GM21447 (cell line): ENCODE measurements around the gene B3GNT4.
"Not testable (repeated sequence)": the region's sequence is repeated elsewhere in the genome, so short reads cannot be mapped to it uniquely, and the experiment has no call there.

Experiments
- ATAC-seq: cut with Tn5 transposase; IDR thresholded peaks from one replicate; pipeline ENCODE4 v1.9.1; 2021; ENCODE audit not compliant: unreplicated experiment

Gene B3GNT4

DNA sequence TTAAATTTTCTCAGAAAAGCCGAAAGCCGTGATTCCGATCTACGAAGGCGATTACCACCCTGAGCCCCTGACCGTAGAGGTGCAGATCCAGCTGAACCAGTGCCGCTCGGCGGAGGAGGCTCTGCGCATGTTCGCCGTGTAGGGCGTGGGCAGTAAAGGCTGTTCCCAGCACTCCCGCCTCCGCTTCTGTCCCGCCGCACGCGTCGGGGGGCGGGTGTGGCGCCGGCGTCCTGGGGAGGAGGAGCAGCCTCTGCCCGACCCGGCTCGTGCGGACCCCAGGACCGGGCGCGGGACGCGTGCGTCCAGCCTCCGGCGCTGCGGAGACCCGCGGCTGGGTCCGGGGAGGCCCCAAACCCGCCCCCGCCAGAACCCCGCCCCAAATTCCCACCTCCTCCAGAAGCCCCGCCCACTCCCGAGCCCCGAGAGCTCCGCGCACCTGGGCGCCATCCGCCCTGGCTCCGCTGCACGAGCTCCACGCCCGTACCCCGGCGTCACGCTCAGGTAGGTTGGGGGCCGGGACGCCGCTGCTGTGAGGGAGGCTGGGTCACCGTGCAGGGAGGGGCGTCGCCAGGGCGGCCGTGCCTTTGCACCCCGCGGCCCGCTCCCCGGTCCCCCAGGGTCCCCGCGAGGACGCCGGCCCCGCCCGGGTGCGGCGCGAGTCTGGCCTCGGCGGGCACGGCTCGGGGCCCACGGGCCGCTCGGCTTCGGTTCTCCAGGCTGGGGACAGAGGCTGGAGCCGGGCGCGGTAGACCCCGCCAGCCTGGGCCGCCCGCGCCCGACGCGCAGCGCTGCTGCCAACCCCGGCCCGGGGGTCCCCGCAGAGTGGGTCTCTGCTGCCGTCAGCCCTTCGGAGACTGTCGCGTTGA is at the start of gene B3GNT4:
B3GNT4 (plus strand) TSS at position 409 of the 866 bp plus-strand sequence. CDS start 910 bp downstream, outside the sequence.
- ATAC-seq = peak; percentile 48

DNA sequence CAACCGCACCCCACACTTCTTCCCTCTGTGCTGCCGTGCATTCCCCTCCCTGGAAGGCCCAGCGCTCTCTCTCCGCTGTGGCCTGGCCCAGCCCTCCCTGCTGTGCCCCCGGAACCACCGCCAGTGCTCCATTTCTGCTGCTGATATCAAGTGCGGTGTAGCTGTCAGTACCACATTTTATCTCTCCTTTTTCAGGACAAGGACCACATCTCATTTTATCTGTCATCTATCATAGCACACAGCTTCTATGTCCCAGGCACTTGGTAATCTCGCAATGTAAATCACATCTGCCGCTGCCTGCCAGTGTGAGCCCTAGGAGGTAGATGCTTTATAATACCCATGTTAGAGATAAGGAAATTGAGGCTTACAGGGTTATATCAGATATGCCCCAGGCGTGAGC is 47.8 kb upstream of the B3GNT4 start:
- ATAC-seq = no peak

DNA sequence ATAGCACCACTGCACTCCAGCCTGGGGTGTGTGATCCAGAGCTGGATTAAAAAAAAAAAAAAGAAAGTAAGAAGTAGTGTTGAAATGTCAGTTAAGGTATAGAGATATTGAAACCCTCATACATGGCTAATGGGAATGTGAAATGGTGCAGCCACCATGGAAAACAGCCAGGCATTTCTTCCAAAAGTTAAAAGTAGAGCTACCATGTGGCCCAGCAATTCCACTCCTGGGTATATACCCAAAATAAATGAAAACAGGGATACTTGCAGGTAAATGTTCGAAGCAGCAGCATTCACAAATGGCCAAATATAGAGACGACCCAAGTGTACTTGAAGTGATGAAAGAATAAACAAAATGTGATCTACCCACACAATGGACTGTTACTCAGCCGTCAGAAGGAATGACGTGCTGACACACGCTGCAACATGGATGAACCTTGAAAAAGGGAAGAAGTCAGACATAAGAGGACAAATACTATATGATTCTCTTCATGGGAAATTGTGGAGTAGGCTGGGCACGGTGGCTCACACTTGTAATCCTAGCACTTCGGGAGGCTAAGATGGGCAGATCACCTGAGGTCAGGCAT is 44.7 kb upstream of the B3GNT4 start:
- ATAC-seq = no peak

DNA sequence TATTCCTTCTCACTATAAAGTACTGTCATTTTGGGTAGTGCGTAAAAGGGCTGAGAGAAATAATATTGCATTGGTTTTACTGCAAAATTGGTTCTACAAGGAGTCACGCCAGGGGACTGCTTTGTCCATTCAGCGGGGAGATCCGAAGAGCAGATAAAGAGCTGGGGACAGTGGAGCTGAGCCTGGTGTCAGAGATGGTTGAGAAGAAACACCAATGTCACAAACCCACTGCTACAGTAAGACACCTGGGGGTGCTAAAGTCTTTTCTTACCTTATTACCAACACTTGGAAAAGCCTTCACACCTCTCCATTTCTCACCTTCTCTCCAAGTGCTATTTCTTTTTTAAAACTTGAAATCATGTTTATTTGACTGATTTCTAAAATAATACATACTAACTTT is 43.6 kb upstream of the B3GNT4 start:
- no peak for ATAC-seq

DNA sequence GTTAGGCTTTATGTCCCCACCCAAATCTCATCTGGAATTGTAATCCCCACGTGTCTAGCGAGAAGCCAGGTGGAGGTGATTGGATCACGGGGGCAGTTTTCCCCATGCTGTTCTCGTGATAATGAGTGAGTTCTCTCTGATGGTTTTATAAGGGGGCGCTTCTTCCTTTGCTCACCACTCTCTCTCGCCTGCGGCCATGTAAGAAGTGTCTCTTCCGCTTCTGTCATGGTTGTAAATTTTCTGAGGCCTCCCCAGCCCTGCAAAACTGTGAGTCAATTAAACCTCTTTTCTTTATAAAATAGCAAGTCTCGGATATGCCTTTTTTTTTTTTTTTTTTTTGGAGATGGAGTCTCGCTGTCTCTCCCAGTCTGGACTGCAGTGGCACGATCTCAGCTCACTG is 42.7 kb upstream of the B3GNT4 start:
- no peak for ATAC-seq

DNA sequence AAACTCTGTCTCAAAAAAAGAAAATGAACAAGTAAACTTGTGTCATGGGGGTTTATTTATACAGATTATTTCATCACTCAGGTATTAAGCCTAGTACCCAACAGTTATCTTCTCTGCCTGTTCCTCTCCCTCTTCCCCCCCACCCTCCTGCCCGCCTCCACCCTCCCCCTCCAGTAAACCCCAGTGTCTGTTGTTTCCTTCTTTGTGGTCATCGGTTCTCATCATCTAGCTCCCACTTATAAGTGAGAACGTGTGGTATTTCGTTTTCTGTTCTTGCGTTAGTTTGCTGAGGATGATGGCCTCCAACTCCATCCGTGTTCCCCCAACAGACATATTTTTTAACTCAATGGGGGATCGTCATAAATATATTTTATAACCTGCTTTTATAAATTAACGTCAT is 41.8 kb upstream of the B3GNT4 start:
- ATAC-seq = no peak

DNA sequence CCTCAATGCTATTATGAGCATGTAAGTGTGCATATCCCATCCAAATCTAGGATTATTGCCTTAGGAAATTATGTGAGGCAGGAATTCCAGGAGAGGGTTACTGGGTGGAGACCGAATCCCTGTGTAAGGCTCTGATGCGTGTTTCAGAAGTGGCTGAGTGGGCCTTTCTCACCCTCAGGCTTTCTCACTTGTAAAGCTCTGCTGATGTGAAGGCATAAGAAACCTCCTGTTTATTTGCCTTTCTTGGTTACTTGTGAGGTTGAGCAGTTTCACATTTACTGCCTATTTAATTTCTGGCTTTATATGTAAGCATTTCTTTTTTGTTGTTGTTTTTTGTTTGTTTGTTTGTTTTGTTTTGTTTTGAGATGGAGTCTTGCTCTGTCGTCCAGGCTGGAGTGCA is 40.5 kb upstream of the B3GNT4 start:
- ATAC-seq = no peak

DNA sequence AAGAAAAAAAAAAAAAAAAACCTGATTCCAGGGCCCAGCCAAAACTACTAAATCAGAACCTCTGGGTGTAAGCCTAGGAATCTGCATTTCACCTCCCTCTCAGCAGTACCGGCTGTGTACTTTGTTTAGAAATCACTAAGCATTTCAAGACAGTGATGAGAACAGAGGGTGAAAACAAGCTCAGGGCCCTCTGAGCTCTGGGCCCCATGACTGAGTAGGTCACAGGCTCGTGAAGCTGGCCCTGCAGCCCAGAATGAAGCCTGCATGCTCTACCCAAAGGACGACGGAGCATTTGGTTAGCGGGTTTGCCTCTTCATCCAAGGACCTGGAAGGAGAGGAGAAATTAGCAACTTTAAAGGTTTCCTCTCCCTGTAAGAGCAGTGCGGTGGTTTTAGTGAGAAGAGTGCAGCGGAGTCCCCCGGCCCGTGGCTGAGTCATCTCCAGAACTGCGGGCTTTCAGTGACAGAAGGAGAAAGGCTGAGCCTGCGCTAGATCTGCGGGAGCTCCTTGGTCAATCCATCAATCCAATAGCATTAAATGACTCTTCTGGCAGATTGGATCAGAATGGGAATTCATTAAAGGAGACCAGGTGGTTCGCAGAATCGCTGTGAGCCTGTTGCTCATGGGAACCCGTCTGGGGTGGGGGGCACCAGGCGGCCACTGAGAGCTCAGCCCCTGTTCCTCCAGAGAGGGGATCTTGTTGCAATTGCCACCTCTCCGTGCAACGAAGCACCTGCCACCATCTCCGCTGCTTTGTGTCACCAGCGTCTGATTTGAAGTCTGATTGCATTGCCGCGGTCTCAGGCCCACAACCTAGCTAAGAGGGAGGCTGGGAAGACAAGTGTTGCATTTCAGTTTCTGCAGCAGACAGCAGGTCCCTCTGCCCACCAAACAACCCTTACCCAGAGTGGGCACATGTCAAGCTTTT is 36.8 kb upstream of the B3GNT4 start:
- peak; percentile 55 for ATAC-seq

DNA sequence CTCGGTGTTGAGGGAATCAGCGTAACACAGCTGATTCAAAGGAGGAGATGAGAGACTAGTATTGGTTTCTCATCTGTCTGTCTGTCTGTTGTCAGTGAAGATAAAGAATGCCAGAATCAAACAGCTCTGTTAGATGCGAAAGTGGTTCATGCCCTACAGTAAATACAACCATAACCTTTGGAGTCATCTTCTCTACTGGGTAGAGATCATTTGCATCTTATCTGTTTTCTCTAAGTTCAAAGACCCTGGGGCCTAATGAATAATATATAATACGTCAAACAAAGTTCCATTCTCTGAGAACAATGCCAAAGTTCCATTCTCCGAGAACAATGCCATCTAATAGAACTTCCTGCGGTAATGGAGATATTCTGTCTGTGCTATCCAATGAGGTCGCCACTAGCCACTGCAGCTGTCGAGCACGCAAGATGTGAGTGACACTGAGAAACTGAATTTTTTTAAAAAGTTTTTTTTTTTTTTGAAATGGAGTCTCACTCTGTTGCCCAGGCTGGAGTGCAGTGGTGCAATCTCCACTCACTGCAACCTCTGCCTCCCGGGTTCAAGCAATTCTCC is 36.1 kb upstream of the B3GNT4 start:
- ATAC-seq = no peak

DNA sequence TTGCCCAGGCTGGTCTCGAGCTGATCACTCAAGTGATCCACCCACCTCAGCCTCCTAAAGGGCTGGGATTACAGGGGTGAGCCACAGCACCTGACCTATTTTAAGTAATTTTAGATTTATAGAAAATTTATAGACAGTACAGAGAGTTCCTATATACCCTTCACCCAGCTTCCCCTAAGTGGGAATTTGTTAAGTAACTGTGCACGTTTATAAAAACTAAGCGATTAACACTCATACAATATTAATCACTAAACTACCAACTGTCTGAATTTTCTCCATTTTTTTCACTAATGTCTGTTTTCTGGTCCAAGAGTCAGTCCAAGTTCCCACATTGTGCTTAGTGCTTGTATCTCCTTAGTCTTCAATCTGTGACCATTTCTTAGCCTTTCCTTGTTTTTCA is 35.0 kb upstream of the B3GNT4 start:
- no peak for ATAC-seq

DNA sequence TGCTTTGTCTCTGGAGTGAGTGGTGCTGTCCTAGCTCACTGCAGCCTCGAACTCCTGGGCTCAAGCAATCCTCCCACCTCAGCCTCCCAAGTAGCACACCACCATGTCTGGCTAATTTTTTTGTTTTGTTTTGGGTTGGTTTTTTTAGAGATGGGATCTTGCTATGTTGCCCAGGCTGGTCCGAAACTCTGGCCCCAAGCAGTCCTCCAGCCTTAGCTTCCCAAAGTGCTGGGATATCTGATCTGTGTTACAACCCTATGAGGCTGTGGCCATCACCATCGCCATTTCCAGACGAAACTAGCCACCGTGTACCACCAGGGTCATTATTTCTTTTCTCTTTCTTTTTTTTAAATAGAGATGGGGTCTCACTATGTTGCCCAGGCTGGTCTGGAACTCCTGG is 32.1 kb upstream of the B3GNT4 start:
- ATAC-seq = no peak

DNA sequence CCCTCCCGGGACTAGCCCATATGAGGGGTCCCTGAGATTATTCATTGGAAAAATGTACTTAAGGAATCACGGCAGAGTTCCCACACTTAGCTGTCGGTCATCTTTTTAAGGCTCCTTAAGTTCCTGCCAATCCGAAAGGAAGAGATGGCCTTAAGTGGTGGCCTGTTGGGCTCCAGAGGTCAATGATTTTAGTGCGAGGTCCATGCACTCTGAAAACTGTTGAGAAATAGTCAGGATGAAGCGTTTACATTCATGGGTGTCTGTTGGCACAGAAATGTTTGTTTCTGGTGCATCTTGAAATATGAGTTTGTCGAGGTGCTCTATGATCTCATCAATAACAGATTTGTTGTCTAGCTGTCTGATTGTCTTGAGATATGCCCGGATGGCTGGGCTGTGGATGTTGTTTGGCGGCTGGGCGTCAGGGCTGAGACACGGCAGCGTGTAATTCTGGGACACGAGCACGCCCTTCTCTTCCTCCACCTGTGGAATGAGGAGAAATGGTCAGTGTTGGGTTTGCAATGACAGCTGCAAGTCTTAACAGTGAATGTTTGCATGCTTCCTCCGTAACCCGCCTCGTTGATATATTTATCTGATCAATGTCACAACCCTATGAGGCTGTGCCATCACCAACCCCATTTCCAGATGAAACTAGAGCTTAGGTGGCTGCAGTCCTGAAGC is 31.1 kb upstream of the B3GNT4 start:
- no peak for ATAC-seq

DNA sequence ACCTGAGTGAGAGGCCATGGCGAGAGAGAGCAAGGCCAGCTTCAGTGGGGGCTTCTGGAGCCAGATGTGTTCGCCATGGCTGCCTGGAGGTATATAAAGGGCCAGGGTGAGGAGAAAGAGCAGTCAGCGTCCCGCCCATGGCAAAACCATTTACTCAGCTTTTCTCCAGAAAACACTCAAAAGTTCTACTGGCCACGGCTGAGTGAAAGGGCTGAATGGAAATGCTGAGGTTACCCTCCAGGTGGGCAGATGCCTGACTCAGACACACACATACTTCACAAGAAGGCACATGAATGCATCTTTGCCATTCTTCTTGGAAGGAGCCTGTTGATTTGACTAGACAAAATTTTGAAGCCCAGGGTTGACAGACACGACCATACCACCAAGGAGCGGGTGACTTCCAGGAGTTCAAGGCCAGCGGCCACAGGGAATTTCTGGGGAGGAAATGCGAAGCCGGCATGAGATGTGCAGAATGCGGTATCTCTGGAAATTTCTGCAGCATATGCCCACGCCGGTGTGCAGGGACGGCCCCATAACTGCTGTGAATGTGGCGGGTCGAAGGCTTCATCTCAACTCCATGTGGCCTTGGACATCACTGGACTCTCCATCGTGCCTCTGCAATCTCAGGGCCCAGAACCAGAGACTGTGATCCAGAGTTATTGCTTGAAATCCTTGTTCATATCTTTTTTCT is 29.2 kb upstream of the B3GNT4 start, which contains the start of gene IL31:
IL31 (minus strand) TSS at position 67 of the 691 bp plus-strand sequence; CDS start at position 18, 49 bp downstream.
- ATAC-seq = no peak

DNA sequence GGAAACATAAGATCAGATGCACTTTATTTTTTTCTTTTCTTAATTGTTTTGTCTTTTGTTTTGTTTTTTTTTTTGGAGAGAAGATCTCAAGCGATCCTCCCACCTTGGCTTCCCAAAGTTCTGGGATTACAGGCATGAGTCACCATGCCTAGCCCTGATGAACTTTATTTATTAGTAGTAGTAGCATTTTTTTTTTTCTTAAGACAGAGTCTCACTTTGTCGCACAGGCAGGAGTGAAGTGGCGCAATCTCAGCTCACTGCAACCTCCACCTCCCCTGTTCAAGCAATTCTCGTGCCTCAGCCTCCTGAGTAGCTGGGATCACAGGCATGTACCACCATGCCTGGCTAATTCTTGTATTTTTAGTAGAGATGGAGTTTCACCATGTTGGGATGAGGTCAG is 27.0 kb upstream of the B3GNT4 start:
- not testable (repeated sequence) for ATAC-seq

DNA sequence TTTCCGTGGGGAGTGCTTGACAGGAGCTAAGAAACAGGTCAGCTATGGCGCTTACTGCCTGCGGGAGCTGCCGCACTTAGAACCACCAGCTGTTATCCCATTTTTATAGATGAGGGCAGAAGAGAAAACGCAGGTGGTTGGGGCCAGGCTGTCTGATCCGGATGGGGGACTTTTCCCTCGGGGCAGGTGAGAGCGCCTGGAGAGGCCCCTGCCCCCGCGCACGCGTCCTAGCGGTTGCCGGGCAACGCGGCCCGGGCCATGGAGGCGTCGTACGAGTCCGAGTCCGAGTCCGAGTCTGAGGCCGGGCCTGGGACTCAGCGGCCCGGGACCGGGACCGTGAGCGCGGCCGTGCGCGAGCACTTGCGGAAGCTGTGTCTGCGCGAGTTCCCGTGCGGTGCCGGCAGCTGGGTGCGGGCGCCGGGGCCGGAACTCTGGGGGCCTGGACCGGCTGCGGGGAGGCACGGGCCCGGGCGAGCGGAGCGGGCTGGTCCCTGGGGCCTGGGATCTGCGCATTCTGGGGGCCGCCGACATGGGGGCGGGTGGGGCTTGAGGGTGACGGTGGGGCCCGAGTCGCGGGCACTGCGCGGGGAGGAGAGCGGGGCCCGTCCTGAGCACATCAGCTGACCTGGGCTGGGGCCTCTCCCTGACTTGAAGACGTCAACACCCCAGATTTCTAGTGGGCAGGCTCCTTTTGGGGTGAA is 20.5 kb upstream of the B3GNT4 start, which contains the start of gene LRRC43:
LRRC43 (plus strand) TSS at position 237 of the 701 bp plus-strand sequence; CDS start at position 259, 22 bp downstream.
- no peak for ATAC-seq

DNA sequence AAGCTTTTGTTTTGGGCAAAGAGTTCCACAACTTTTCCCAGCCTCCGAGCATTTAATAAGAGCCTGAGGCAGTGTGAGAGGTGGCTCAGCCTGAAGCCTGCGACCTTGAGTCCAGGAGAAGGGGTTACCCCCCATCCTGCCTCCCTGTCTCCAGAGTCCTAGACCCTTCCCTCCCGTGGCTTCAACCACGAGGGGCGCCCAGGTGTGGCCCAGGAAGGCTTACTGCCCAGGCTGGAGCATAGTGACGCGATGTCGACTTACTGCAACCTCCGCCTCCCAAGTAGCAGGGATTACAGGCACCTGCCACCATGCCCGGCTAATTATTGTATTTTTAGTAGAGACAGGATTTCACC is 19.9 kb upstream of the B3GNT4 start:
- no peak for ATAC-seq

DNA sequence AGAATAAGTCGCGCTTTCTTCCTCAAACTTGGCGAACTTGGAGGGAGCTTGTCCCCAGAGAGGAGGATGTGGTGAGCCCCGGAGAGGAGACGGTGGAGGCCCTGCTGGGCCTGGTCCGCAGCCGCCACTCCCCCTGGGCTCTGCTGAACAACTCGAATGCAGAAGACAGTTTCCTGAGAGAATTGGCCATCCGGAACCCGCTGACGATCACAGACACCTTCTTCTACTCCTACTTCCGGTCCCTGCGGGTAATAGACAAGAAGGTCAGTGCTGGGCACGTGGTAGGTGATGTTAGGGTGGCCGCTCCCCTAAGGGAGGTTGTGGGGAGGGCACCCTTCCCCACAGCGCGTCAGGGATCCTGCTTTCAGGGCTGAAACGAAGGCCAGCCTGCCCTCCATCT is 19.0 kb upstream of the B3GNT4 start:
- no peak for ATAC-seq

DNA sequence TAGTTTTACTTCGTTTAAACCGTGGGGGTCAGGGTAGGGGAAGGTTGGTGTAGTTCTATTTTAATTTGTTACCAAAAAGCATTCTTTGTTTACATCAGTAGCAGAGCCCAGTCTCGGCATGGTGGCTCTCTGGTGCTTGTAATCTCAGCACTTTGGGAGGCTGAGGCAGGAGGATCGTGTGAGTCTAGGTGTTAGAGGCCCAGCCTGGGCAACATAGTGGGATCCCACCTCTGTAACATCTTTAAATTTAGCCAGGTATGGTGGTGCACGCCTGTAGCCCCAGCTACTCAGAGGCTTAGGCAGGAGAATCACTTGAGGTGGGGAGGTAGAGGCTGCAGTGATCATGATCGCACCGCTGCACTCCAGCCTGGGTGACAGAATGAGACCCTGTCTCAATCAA is 18.4 kb upstream of the B3GNT4 start:
- no peak for ATAC-seq

DNA sequence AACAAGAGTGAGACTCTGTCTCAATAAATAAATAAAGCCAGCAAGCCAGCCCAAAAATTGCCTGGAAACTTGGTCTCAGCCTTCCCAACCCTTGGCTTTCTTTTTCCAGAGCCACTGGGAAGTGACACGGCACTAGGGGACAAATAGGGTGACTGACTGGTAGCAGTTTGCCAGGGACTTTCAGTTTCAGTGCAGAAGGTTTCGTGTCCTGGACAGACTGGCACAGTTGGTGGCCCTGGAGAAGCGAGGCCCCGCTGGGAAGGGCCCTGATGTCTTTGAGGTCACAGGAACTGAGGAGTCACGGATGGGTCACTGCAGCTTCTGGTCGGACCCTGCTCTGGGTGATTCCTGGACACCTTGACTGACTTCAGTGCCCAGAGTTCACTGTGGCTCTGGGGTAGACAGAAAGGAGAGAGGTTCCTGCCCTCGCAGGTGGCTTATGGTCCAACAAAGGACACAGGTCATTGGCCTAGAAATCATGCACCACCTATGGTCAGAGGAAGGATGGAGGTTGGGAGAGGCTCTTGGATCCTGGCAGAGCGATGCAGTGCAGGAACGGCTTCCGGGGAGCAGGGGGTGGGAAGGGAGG is 17.9 kb upstream of the B3GNT4 start:
- ATAC-seq = no peak
